Raji (cell line): Measurements from ENCODE around the gene OR5B2.

ENCODE experiments used
- POLR2A ChIP-seq: IDR thresholded peaks from 2 replicates; pipeline ENCODE4 v1.6.1; 2011; ENCODE audit warnings: low read depth, low read length, control low read depth; ENCODE audit not compliant: insufficient read depth

Gene OR5B2

DNA sequence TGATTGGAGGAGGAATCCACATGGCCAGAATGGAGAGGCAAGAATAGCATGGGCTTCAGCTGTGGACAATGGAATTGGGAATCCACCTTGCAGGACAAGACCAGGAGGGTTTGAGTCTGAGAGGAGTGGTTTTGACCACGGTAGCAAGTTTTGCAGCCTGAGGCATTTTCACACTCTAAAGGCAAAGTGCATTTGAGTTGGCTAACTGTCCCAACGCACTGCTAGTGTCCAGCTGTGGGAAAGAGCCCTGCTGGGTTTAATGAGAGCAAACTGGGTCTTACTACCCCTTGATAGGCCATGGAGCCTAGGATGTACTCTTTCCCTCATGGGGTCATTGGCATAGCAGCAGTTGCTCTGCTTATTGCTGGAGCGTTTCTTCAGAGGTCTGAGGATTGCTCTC, at the start of gene OR5B2:
Gene OR5B2 (minus strand): TSS at position 101 of the 400 bp plus-strand sequence. CDS start 4,860 bp downstream, outside the sequence.
- no peak for TF ChIP-seq POLR2A

DNA sequence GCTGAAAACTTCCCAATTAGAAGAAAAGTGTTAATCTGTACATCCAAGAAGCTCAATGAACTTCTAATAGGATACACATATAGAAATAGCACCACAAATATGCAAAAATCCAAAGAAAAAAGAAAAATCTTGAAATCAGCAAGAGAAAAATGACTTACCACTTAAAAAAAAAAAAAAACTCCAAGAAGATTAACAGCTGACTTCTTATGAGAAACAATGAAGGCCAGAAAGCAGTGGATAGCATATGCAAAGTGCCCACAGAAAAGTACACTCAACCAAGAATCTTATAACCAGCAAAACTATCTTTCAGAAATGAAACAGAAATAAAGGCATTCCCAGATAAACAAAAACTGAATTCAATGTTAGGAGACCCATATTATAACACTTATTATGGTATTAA, 44.0 kb upstream of the OR5B2 start:
- TF ChIP-seq POLR2A: no peak

DNA sequence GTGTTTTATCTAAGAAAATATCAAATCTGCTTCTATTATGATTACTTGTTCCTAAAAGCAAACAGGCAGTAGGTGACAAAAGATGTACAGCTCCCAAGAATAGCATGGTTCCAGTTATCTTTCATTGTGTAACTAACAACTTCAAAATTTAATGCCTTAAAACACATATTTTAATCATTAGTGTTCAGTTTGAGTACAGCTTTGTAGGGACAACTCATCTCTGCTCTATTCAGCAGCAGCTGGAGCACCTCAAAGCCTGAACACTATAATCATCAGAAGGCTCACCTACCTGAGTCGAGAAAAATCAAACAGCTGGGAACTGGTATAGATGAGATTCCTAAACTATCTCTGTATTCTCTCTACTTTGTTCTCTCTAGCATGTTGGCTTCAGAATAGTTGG, 38.4 kb upstream of the OR5B2 start:
- no peak for TF ChIP-seq POLR2A

DNA sequence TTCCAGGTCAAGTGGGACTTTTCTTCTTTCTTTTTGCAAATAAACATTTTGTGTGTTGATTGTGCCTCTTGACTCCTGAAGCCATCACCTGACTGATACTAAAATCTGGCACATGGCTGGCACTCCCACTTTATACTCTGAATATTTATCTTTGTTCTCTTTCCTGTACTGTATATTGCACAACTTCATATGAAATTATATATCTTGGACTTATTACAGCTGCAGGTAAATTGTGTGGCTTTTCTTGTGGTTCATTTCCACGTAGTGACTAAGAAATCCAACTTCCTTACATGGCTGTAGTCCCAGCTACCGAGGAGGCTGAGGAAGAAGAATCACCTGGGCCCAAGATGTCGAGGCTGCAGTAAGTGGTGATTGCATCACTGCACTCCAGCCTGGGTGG, 37.8 kb upstream of the OR5B2 start:
- no peak for TF ChIP-seq POLR2A

DNA sequence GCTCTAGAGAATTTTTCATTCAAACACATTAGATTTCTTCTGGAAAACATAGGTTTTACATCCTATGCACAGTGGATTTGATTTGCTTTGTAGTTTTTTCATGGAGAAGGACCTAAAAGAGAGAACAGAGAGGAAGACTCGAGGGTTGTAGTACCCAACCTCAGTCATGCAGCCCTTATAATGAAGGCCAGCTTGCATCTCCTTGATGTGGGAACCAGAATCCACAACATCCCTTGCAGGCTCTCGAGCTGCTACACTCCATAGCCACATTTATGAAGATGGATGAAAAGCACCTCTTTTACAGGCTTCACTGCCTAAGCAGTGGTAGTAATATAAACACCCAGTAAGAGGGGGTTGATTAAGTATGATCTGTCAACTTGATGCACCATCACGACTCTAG, 23.7 kb upstream of the OR5B2 start:
- TF ChIP-seq POLR2A: no peak

DNA sequence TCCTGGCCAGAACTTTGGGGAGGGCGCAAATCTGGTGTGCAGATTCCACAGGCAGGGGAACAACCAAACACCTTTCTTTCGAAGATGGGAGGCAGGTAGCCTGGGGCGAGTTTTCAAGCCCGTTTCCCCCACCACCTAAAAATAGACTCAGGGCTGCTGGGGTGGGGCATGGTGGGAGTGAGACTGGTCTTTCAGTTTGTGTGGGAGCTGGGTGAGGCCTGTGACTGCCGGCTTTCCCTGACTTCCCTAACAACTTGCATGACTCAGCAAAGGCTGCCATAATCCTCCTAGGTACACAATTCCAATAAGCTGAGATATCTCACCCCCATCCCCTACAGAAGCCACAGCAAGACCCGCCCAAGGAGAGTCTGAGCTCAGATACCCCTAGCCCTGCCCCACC, 18.4 kb upstream of the OR5B2 start:
- TF ChIP-seq POLR2A: no peak

DNA sequence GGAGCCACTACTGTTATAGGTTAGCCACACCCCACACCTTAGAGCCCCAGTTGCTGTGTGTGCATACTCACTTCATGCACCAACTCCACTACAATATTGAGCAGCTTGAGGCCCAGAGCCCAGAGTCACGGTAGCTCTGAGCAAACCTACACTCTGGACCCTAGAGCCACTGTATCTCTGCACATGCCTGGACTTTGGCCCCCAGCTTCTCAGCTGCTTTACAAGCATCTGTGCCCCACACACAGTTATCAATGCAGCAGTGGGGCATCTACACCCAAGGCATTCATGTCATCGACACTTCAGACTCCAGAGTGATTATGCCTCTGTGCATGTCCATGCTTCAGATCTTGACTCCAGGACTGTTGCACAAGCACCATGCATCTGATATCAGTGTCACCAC, 16.4 kb upstream of the OR5B2 start:
- TF ChIP-seq POLR2A: no peak

DNA sequence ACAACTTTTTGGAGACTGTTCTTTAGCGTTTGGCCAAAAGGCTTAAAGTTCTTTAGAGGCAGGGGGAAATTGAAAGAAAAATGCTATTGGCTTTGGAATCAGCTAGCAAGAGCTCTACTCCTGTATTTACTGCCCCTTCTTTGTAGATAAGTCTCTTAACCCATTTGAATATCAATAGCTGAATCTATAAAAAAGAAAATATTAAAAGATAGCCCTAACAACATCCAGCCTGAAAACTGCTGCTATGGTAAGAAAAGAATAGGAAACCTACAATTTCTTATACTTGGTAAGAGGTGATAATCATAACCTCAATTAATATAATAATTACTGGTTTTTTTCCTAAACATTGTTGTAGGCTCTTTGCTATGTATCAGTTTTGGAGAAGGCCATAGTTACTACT, 14.2 kb upstream of the OR5B2 start, which contains the start of gene OR5B12:
Gene OR5B12 (minus strand): TSS at position 101 of the 400 bp plus-strand sequence. CDS start 2,085 bp downstream, outside the sequence.
- TF ChIP-seq POLR2A: no peak

DNA sequence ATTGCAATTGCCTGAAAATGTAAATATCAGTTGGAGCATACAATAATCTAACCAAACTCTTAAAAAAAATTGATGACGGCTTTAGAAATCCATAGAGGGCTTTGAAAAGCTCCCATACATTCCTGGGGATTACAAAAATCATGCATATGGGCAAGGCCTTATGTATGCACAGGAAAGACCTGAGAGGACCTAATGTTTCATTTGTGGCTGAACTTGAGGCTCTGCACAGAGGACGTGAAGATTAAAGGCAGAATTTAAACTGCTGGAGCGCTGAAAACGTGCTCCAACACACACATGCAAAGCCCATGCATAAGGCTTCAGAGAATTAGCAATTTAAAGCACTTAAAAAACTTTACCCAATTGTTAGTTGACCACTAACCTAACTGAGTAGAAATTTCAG, 10.6 kb upstream of the OR5B2 start:
- TF ChIP-seq POLR2A: no peak

DNA sequence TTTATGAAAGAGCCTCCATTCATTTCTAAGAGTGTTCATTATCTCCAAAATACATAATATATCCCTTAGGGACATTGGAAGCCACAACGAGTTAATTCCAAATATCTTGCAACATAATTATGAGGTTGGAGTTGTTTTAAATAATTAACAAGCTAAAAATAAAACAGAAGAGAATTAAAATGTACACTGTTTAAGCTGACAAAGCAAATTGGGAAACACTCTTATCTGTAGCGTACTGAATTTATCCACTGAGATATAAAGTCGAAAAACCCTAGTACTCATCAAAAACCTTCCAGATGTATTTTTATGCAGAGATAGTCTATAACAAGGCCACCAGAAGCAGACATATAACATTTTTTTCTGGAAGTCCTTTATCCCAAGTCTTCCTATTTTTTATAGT, 6.3 kb upstream of the OR5B2 start:
- no peak for TF ChIP-seq POLR2A

DNA sequence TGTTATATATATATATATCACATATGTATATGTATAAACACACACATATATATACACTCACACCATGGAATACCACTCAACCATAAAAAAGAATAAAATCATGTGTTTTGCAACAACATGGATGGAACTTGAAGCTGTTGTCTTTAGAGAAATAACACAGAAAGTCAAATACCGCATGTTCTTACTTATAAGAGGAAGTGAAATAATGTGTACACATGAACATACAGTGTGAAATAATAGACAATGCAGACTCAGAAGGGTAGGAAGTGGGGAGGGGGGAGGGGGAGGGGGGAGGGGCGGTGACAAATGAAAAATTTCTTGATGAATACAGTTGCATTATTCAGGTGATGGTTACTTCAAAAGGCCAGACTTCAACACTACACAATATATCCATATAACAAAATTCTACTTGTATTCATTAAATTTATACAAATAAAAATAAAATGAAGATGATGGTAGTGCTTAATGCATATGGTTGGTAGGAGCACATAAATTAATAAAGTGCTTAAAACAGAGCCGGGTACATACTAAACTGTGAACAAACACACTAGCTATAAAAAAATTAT, 5.8 kb upstream of the OR5B2 start:
- no peak for TF ChIP-seq POLR2A

DNA sequence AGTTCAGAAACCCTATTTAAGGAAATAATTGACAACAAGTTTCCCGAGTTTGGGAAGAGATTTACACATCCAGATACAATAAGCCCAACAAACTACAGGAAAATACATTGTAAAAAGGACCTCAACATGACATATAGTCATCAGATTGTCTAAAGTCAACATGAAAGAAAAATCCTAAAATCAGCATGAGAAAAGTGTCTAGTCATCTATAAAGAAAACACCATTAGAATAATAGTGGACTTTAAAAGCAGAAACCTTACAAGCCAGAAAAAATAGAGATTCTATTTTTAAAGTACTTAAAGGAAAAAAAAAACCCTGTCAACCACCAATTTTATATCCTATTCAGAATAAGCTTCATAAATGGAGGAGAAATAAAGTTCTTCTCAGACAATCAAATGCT, 1.4 kb upstream of the OR5B2 start:
- no peak for TF ChIP-seq POLR2A

DNA sequence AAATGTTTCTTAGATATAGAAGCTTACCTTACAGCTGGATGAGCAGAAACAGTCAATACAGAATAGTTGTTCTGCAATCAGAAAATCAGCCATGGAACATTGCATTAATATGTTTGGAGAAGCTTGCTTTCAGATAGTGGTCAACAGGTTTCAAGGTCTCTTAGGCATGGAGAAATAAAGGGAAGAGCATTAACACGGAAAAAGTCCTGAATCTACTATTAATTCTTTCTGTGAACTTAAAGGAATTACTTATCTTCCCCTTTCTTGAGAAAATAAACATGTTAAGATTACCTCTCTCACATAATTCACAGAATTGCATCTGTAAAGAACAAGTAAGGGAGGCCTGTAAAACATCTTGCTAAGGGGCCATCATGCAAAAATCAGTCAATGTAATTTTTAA, 21.1 kb downstream of the OR5B2 start, which contains the start of gene OR5B3:
Gene OR5B3 (minus strand): TSS at position 101 of the 400 bp plus-strand sequence. CDS start 3,465 bp downstream, outside the sequence.
- TF ChIP-seq POLR2A: no peak

DNA sequence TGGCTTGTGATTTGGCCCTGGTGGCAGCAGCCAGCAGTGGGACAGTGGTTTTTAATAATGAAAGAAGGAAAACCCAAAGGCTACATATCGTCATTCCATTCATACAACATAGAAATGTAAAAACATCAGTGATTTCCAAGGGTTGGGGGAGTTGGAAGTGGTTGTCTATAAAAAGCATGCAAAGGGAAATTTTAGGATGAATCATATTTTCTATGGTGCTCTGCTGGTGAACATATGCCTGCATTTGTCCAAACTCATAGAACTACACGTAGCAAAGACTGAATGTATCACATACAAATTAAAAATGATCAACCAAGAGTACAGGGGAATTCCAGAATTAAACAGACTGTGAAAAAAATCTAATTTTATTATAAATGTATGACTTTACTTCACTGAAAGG, 32.3 kb downstream of the OR5B2 start:
- no peak for TF ChIP-seq POLR2A

DNA sequence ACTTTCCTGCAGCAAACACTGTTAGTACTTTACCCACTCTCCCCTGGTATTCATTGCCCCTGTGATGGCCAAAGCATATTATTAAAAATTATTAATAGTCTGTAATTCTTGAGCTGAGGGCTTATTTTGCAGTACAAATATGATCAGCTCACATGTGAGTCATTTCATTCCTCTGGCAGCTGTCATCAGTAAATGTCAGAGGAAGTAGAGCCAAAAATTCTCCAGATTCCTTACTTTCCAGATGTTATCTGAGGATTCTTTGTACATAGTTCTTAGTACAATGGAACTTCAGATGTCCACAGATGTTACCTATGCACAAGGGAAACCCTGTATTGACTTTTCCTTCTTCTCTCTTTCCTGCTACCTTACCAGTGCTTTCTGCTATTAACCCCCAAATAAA, 33.7 kb downstream of the OR5B2 start:
- TF ChIP-seq POLR2A: no peak

DNA sequence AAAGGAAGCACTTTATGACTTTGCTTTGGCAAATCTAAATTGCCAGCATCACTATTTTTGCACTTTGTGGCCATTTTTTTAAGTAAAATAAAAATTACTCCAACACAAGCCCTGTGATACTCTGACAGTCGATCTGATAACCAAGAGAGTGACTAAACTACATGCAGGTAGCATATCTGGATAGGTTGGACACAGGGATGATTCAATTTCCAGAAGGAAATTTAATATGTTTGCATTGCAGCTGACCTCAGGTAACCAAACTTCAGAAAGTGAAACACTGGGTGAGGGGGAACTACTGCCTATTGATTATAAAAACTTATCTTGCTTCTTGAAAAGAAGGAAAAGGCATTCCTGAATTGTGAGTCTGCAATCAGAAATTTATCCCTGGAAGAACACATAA, 35.2 kb downstream of the OR5B2 start:
- TF ChIP-seq POLR2A: no peak

DNA sequence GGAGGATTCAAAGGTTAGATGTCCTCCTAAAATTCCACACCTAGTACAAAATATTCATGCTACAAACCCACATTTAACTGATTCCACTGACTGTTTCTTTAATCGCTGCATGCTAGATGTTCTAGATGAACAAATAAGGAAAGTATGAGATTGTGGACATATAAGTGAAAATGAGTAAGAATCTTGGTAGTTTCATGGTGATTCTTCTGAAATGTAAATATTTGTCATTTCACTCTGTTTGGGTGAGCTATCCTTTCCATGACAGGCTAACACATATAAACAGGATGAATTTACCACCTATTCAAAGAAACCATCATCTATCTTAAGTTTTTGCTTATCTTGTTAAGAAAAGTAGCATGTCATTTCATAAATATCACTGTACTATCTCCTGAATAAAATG, 36.0 kb downstream of the OR5B2 start:
- TF ChIP-seq POLR2A: no peak
